ENCODE results near the gene TARP.

Gene TARP

DNA sequence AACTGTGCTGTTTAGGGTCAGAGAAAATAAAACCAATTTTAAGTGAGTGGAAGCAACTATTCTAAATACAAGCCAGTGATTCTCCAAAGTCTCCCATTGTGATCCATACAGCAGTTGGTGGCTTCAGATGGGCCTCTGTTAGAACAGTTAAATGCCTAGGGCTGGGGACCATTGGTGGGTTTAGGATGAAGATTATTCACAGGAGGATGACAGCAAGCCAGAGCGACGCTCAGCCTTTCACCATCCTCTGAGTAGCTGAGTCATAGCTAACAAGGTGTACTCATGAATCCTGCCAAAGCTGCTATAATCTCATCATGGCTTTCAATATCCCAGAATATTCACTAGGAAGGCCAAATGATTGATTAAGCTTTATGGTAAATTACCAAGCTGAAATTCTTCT lies 55.8 kb downstream of the TARP start:
- no peak for DNase-seq (ENCODE audit: low read depth)

DNA sequence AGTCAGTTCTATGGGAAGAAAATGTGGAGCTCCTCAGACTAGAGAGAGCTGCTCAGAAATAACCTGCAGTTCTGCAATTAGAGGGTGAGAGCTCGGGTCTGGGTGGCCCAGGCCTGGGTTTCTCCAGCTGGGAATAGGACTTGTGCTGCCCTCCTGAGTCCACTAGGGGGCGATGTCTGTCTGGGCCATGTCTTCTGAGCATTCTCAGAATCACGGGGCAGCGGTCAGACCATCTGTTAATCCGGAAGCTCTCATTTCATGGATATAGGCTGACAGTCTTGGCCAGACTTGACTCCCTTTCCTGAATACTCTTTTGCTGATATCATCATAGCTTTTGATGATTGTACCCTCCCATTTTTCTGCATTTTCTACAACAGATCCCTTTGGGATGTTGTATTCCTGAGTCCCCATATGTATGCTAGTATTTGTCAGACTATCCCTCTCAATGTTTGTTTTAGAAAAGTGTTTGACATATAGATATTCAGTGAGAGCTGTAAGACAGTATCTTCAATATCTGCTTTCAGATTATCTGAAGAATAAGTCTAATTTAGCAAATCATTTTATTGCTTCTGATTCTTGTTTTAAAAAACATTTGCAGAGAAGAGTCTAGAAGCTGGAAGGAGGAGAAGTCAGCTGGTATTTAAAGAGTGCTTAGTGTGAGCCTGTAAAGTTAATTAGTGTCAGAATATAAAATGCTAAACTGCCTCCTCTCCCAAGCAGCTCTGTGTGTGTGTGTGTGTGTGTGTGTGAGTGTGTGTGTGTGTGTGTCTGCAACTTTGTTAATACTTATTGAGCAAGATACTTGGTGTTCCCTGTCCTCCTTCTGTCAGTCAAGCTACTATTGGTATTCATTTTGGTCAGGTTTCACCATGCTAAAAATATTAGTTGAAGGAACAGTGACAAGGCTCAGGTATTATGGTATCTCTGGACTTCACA lies 57.4 kb downstream of the TARP start:
- peak; percentile 43 for DNase-seq (ENCODE audit: low read depth)

DNA sequence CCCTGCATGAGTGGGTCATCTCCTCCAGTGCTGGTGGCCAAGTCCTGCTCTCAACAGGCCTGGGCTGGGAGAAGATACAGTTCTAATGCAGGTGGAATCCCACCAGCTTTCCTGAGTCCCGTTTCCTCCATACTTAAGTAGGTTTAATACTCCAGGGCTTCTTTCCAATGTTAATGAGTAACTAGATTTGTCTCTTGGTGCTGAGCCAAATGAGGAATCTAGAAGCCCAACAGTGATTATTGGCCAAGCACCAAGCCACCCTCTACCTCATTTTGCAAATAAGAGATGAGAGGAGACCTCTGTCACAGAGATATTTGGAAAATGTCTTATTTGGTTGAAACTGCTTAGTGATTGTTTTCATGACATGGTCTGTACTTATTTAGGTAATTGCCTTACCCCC lies 58.3 kb downstream of the TARP start:
- no peak for DNase-seq (ENCODE audit: low read depth)

DNA sequence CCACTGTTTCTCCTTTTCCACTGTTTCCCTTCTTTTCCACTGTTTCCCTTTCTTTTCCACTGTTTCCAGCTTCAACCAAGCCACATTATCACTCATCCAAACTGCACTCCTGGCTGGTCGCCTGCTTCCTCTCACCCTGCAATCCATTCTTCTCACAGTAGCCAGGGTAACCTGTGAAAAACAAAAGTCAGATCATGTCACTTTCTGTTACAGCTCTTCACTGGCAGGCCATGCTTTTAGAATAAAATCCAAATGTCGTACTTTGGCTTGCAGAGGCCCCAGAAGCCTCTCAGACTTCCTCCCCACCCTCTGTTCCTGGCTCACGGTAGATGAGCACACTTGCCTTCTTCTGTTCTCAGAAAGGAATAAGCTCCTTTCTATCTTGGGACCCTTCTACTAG lies 61.5 kb downstream of the TARP start:
- no peak for DNase-seq (ENCODE audit: low read depth)

DNA sequence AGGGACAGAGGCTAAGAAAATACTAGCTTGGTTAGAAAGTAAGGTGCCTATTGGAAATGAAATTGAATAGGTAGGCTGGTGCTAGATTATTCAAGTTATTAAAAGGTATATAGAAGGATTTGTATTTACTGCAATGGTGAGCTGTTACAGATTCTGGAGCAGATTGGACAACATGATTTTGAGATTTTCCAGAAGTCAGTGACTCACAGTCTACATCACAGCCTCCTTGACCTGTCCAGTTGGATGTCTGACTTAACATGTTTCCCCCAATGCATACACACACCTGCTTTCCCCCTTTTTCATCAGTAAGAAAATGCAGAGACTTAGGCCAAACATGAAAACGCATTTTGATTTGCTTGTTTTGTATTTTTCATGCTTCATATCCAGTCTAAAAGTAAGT lies 62.0 kb downstream of the TARP start:
- no peak for DNase-seq (ENCODE audit: low read depth)
